NK-92 treated with Interleukin-12 subunit alpha and Interleukin-12 subunit beta, amount 100 ng/mL, for 24 hours (cell line): Measurements from ENCODE around the gene TCN1.
"Not testable (repeated sequence)": the region's sequence is repeated elsewhere in the genome, so short reads cannot be mapped to it uniquely, and the experiment has no call there.

Source experiments
- DNase-seq: peaks from one replicate; lab custom pipeline; 2025; lab: John Stamatoyannopoulos, UW

TCN1 gene

GRCh38 chr11:59866397-59866796 is at the start of gene TCN1:
TSS of gene TCN1 (minus strand) at chr11:59866487. CDS start at chr11:59866470, 17 bp downstream.
- DNase-seq = no peak

GRCh38 chr11:59903569-59903968 is 37.3 kb upstream of the TCN1 start:
- not testable (repeated sequence) for DNase-seq

- DNase-seq = no peak
Observed at GRCh38 chr11:59901306-59901705, 35.0 kb upstream of the TCN1 start.

- DNase-seq = no peak
Observed at GRCh38 chr11:59900366-59901126, 34.3 kb upstream of the TCN1 start.

GRCh38 chr11:59899532-59899931 is 33.2 kb upstream of the TCN1 start:
- no peak for DNase-seq

- DNase-seq = no peak
Observed at GRCh38 chr11:59898650-59899049, 32.4 kb upstream of the TCN1 start.

- DNase-seq = no peak
Observed at GRCh38 chr11:59898046-59898445, 31.8 kb upstream of the TCN1 start.

- DNase-seq = no peak
Observed at GRCh38 chr11:59894616-59895015, 28.3 kb upstream of the TCN1 start.

GRCh38 chr11:59891781-59892181 is 25.5 kb upstream of the TCN1 start:
- DNase-seq = no peak

DNA sequence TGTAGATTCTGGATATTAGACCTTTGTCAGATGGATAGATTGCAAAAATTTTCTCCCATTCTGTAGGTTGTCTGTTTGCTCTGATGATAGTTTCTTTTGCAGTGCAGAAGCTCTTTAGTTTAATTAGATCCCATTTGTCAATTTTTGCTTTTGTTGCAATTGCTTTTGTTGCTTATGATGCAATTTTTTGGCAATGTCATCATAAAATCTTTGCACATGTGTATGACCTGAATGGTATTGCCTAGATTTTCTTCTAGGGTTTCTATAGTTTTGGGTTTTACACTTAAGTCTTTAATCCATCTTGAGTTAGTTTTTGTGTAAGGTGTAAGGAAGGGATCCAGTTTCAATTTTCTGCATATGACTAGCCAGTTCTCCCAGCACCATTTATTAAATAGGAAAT is 20.9 kb upstream of the TCN1 start:
- not testable (repeated sequence) for DNase-seq

DNA sequence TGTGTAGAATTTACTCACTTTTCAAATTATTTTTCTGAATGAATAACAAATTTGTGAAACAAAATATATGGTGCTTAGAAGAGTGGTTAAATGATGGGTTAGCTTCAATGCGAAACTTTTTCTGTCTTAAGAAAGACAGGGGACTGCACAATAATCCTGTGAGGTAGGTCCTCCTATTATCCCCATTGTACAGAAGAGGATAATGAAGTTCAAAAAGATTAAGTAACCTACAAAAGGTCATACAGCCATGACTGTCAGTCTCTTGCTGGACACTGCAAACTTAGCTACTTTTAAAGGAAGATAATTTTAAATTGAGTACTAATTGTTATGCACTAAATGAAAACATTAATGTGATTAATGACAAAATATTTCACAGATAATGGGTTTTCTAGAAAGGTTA is 17.3 kb upstream of the TCN1 start:
- DNase-seq = no peak

- DNase-seq = no peak
Observed at GRCh38 chr11:59879567-59879966, 13.3 kb upstream of the TCN1 start.

GRCh38 chr11:59878575-59878974 is 12.3 kb upstream of the TCN1 start, which contains the start of gene OOSP3:
TSS of gene OOSP3 (plus strand) at chr11:59878782. CDS start at chr11:59878809, 27 bp downstream.
- no peak for DNase-seq

GRCh38 chr11:59877784-59878183 is 11.5 kb upstream of the TCN1 start:
- DNase-seq = no peak

DNA sequence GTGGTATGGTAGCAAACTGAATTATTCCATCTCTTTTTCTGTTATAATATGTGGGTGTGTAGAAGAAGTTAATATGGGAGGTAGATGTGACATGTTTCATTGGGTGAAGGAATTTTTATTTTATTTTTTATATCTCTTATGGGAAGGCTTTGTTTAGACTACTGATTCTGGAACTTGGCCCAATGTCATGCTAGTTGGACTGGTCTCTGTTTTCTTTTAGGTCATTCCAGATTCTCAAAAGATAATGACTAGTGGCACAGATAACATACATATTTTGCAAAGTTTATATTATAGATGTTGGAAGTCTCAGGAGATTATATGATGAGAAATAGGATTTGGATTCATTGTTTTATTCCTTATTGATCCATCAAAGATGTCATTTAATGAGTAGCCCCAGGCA is 11.0 kb upstream of the TCN1 start:
- DNase-seq = no peak

GRCh38 chr11:59875856-59876519 is 9.7 kb upstream of the TCN1 start:
- DNase-seq = no peak

GRCh38 chr11:59872076-59872475 is 5.8 kb upstream of the TCN1 start:
- DNase-seq = no peak

DNA sequence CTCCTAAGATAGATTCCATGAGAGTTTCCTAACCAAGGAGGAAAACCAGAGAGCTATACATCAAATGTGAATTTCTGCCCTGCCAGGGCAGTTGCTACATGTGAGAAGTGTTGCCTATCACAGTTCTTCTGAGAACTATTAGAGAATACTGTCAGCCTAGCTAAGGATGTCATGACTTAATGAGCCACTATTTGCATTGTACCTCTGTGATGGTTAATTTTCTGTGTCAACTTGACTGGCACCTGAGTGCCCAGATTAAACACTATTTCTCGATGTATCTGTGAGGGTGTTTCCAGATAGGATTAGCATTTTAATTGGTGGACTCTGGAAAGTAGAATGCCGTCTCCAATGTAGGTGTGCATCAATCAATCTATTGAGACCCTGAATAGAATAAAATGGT is 1.7 kb upstream of the TCN1 start:
- no peak for DNase-seq

DNA sequence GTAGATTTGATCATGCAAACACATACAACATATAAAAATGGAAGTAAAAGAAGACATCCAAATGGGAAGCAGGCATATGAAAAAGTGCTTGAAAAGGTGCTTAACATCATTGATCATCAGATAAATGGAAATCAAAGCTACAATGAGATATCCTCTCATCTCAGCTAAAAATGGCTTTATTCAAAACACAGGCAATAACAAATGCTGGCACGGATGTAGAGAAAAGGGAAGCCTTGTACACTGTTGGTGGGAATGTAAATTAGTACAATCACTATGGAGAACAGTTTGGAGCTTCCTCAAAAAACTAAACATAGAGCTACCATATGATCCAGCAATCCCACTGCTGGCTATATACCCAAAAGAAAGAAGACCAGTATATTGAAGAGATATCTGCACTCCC is 549 bp upstream of the TCN1 start:
- DNase-seq = no peak

- DNase-seq = no peak
Observed at GRCh38 chr11:59865031-59865430, 1.3 kb downstream of the TCN1 start.

DNA sequence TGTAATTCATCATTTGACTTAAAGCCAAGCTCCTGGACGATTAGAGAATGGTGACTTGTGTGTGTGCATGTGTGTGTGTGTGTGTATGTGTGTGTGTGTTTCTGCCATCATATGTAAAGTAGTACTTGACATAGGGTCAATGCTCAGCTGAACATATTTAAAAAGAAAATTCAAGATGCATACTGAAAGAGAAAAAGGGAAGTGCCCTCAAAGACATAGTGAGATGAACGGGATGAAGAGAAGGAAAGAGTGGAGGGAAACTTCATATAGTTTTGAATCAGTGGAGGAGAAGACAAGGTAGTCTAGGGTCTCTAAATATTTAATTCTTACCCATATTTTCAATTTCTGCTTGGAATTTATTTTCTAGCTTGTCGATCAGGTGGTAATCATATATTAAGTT is 4.0 kb downstream of the TCN1 start:
- no peak for DNase-seq

- no peak for DNase-seq
Observed at GRCh38 chr11:59859673-59860072, 6.6 kb downstream of the TCN1 start.
